ENCODE measurements around the gene VCL.

DNA sequence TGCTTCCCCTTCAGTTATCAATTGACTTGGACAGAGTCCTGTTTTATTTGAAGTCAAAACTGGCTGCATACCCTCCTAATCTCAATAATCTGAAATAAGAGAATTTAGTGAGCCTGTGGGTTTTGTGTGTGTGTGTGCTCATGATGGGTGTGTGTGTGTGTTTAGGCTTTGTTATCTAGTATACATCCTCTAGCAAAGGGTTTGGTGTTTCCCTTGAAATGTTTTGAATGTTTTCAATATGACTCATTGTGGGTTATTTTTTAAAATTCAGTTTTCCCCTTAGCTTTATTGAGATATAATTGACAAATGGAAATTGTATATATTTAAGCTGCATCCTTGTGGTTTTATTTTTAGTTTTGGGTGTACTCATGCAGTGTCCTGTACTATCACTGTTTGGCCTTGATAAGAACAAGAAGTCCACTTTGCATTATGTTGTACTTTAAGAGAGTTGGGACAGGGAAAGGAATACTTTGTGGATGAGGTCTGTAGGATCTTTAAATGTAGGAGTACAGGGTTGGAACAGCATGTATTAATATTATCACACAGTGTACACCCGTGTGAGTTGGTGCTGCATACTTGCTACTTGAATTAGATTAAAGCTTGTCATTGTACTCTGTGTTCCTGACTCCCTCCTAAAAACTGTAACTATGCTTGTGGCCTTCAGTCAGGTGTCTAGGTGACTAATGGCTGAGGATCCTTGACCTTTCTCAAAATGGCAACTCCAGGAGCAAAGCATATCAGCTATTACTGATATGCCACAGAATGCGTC is 58.3 kb downstream of the VCL start:
- TF ChIP-seq POLR2A (IDR thresholded peaks at IDR 0.05) = no peak
- TF ChIP-seq, protein P1, sequence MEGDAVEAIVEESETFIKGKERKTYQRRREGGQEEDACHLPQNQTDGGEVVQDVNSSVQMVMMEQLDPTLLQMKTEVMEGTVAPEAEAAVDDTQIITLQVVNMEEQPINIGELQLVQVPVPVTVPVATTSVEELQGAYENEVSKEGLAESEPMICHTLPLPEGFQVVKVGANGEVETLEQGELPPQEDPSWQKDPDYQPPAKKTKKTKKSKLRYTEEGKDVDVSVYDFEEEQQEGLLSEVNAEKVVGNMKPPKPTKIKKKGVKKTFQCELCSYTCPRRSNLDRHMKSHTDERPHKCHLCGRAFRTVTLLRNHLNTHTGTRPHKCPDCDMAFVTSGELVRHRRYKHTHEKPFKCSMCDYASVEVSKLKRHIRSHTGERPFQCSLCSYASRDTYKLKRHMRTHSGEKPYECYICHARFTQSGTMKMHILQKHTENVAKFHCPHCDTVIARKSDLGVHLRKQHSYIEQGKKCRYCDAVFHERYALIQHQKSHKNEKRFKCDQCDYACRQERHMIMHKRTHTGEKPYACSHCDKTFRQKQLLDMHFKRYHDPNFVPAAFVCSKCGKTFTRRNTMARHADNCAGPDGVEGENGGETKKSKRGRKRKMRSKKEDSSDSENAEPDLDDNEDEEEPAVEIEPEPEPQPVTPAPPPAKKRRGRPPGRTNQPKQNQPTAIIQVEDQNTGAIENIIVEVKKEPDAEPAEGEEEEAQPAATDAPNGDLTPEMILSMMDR (IDR thresholded peaks at IDR 0.05) = no peak
